ENCODE results near the gene PTK7. TPM values are rescaled to one million over a fixed set of nuclear protein-coding genes. Genes with fewer than 3 reads are reported as not detected.

Gene PTK7
- total RNA-seq, 2 experiments from 2014 or later: 13.0 to 18.5 TPM

Other genes starting within 250 kb of the PTK7 start
- gene RPL7L1, start 196.7 kb upstream of the PTK7 start, total RNA-seq (2014; rRNA removed; shearing (Covaris generic)): 83.2 and 101 TPM in 2 replicates
- gene RPL7L1, start 196.7 kb upstream of the PTK7 start, total RNA-seq (2022): 109 and 123 TPM in 2 replicates
- gene PTCRA, start 160.3 kb upstream of the PTK7 start, total RNA-seq (2014; rRNA removed; shearing (Covaris generic)): 0.72 and 0.85 TPM in 2 replicates
- gene PTCRA, start 160.3 kb upstream of the PTK7 start, total RNA-seq (2022): 0.91 TPM in 1 of 2 replicates, not detected in the other
- gene CNPY3, start 146.8 kb upstream of the PTK7 start, total RNA-seq (2014; rRNA removed; shearing (Covaris generic)): 64.7 and 69.3 TPM in 2 replicates
- gene CNPY3, start 146.8 kb upstream of the PTK7 start, total RNA-seq (2022): 70.5 and 77.2 TPM in 2 replicates
- gene GNMT, start 115.6 kb upstream of the PTK7 start, total RNA-seq (2014; rRNA removed; shearing (Covaris generic)): 1.7 TPM in 1 of 2 replicates, not detected in the other
- gene GNMT, start 115.6 kb upstream of the PTK7 start, total RNA-seq (2022): 1.7 and 2.2 TPM in 2 replicates
- 24.7 and 26.3 TPM in 2 replicates for gene PEX6, start 97.1 kb upstream of the PTK7 start, total RNA-seq (2014; rRNA removed; shearing (Covaris generic))
- 22.4 and 23.8 TPM in 2 replicates for gene PEX6, start 97.1 kb upstream of the PTK7 start, total RNA-seq (2022)
- gene PPP2R5D, start 91.7 kb upstream of the PTK7 start, total RNA-seq (2014; rRNA removed; shearing (Covaris generic)): 29.1 and 35.0 TPM in 2 replicates
- 35.6 and 39.5 TPM in 2 replicates for gene PPP2R5D, start 91.7 kb upstream of the PTK7 start, total RNA-seq (2022)
- 70.7 and 76.0 TPM in 2 replicates for gene MEA1, start 62.4 kb upstream of the PTK7 start, total RNA-seq (2014; rRNA removed; shearing (Covaris generic))
- gene MEA1, start 62.4 kb upstream of the PTK7 start, total RNA-seq (2022): 59.1 and 67.9 TPM in 2 replicates
- 78.6 and 89.9 TPM in 2 replicates for gene KLHDC3, start 62.1 kb upstream of the PTK7 start, total RNA-seq (2014; rRNA removed; shearing (Covaris generic))
- gene KLHDC3, start 62.1 kb upstream of the PTK7 start, total RNA-seq (2022): 91.4 and 99.6 TPM in 2 replicates
- 61.1 and 72.6 TPM in 2 replicates for gene RRP36, start 54.7 kb upstream of the PTK7 start, total RNA-seq (2014; rRNA removed; shearing (Covaris generic))
- gene RRP36, start 54.7 kb upstream of the PTK7 start, total RNA-seq (2022): 66.7 and 75.9 TPM in 2 replicates
- 14.1 and 16.9 TPM in 2 replicates for gene CUL7, start 22.5 kb upstream of the PTK7 start, total RNA-seq (2014; rRNA removed; shearing (Covaris generic))
- 14.9 and 18.6 TPM in 2 replicates for gene CUL7, start 22.5 kb upstream of the PTK7 start, total RNA-seq (2022)
- gene MRPL2, start 16.9 kb upstream of the PTK7 start, total RNA-seq (2014; rRNA removed; shearing (Covaris generic)): 25.8 and 31.8 TPM in 2 replicates
- 76.9 and 81.7 TPM in 2 replicates for gene MRPL2, start 16.9 kb upstream of the PTK7 start, total RNA-seq (2022)
- gene KLC4, start 16.7 kb upstream of the PTK7 start, total RNA-seq (2014; rRNA removed; shearing (Covaris generic)): 15.0 and 16.4 TPM in 2 replicates
- 22.5 and 25.2 TPM in 2 replicates for gene KLC4, start 16.7 kb upstream of the PTK7 start, total RNA-seq (2022)
- 17.6 and 22.8 TPM in 2 replicates for gene SRF, start 95.0 kb downstream of the PTK7 start, total RNA-seq (2014; rRNA removed; shearing (Covaris generic))
- 23.1 and 24.2 TPM in 2 replicates for gene SRF, start 95.0 kb downstream of the PTK7 start, total RNA-seq (2022)
- gene CUL9, start 105.9 kb downstream of the PTK7 start, total RNA-seq (2014; rRNA removed; shearing (Covaris generic)): 27.4 and 37.0 TPM in 2 replicates
- 31.1 and 32.9 TPM in 2 replicates for gene CUL9, start 105.9 kb downstream of the PTK7 start, total RNA-seq (2022)
- gene DNPH1, start 153.2 kb downstream of the PTK7 start, total RNA-seq (2014; rRNA removed; shearing (Covaris generic)): 111 and 126 TPM in 2 replicates
- gene DNPH1, start 153.2 kb downstream of the PTK7 start, total RNA-seq (2022): 58.7 and 65.5 TPM in 2 replicates
- gene TTBK1, start 167.2 kb downstream of the PTK7 start, total RNA-seq (2014; rRNA removed; shearing (Covaris generic)): 0.05 and 0.35 TPM in 2 replicates
- gene TTBK1, start 167.2 kb downstream of the PTK7 start, total RNA-seq (2022): 1.5 and 1.7 TPM in 2 replicates
- not detected in 2 replicates for gene SLC22A7, start 221.9 kb downstream of the PTK7 start, total RNA-seq (2014; rRNA removed; shearing (Covaris generic))
- not detected in 2 replicates for gene SLC22A7, start 221.9 kb downstream of the PTK7 start, total RNA-seq (2022)
- gene CRIP3, start 232.5 kb downstream of the PTK7 start, total RNA-seq (2014; rRNA removed; shearing (Covaris generic)): 2.7 and 2.9 TPM in 2 replicates
- gene CRIP3, start 232.5 kb downstream of the PTK7 start, total RNA-seq (2022): 1.7 TPM in 1 of 2 replicates, not detected in the other

Data from OCI-LY7 (cell line).